HG03139 (cell line): ENCODE measurements around the gene PACSIN2.
"Not testable (repeated sequence)": the region's sequence is repeated elsewhere in the genome, so short reads cannot be mapped to it uniquely, and the experiment has no call there.

ENCODE experiments used
- ATAC-seq: cut with Tn5 transposase; IDR thresholded peaks from one replicate; pipeline ENCODE4 v1.9.1; 2021; ENCODE audit not compliant: unreplicated experiment

PACSIN2 gene

DNA sequence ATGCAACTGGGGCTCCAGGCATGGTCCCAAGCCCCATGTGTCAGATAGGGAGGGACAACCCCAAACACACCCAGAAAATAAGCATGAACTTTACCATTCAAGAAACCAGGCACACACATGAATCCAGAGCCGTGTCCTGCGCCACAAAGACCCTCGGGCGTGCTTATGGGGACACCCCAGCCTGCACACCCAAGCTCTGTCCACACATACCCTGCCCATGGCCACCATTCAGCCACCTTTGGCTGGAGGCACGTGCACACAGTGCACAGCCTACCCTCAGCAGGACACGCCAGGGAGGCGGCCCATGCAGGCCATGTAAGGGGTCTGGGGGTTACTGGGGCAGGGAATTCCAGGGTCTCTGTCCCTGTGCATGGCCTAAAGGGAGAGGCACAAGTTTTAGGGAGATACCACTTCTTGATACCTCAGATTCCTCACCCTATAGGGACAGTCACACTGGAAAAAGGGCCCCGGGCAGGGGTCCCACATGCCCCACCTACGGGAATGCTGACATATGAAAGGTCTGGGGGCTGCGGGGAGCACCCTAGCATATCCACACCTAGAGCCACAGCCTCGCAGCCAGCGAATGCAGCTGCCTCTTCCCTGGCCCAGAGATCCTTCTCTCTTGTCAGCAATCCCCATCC lies 20.6 kb downstream of the PACSIN2 start:
- ATAC-seq = no peak

DNA sequence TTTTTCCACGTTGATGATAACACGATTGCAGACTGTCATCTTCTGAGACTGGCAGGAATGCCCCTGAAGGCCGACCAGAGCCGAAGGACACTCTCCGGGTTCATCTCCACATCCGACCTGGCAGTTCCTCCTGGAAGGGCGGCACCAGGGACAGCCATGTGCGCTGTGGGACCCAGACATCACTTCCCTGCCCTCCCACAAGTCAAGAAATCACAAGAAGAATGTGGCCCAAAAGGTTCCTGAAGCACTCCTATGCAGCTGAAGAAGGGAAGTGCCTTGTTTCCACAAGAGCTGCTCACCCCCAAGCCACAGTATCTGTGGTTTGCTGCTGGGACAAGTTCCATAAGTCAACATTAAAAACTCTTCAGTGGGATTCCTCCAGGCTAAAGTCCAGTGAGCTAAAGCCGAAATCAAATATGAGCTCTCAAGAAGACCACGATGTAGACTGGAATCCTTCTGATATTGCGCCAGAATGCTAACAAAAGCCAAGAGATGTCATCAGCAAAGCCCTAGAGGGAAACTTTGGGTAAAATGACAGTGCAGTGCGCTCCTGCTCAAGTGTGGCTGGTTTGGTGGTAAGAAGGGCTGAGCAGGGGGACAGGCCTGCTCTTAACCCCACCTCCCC lies 21.2 kb downstream of the PACSIN2 start:
- ATAC-seq = no peak

DNA sequence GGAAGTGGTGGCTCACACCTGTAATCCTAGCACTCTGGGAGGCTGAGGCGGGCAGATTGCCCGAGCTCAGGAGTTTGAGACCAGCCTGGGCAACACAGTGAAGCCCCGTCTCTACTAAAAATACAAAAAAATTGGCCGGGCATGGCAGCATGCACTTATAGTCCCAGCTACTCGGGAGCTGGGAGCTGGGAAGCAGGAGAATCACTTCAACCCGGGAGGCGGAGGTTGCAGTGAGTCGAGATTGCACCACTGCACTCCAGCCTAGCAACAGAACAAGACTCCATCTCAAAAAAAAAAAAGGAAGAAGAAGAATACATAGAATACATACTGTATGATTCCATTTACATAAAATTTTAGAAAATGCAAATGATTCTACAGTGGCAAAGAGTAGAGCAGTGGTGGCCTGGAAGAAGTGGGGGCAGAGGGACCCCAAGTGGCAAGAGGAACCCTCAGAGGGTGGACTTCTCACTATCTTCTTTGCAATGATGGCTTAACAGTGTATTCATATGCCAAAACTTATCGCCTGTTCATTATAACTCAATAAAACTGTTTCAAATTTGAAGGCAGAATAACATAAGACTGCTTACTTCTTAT lies 22.0 kb downstream of the PACSIN2 start:
- no peak for ATAC-seq

DNA sequence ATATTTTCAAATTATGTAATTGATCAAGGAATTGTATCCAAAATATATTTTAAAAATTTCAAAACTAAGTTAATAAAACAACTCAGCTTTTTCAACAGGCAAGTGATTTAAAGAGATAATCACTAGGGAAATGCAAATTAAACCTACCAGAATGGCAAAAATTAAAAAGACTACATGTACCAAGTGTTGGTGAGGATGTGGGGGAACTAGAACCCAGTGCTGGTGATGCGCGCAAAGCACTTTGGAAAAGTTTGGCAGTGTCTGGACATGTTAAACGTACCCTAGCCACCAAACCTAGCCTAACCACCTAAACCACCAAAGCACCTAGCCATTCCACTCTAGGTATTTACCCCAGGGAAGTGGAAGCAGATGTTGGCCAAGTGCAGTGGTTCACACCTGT lies 22.9 kb downstream of the PACSIN2 start:
- ATAC-seq = no peak

DNA sequence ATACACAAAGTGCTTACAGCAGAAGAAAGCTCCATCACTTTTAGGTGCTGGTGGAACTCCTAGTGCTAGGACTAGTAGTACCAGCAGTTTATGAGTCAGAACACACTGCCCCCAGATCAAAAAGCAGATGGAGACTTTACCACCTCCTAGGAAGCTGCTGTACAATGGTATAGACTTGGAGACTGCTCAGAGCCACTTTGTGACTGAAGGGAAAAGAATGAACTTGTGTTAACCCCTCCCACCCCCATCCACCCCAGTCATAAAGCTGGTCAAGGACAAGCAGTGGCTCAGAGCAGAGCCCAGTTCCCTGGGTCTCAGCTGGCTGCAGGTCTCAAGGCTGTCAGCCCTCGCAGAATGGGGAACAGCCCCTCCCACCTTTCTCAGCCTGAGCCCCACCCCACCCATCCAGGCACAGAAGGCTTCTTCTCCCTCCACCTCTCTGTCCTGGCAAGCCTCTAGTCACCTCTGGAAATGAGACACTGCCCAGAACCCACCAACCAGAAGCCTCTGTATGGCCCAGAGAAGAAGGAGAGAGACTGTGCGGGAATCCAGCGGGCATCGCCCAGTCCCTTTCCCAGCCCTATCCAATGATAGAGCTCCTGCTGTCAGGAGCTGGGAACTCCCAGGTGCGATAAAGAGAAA lies 23.8 kb downstream of the PACSIN2 start:
- no peak for ATAC-seq

DNA sequence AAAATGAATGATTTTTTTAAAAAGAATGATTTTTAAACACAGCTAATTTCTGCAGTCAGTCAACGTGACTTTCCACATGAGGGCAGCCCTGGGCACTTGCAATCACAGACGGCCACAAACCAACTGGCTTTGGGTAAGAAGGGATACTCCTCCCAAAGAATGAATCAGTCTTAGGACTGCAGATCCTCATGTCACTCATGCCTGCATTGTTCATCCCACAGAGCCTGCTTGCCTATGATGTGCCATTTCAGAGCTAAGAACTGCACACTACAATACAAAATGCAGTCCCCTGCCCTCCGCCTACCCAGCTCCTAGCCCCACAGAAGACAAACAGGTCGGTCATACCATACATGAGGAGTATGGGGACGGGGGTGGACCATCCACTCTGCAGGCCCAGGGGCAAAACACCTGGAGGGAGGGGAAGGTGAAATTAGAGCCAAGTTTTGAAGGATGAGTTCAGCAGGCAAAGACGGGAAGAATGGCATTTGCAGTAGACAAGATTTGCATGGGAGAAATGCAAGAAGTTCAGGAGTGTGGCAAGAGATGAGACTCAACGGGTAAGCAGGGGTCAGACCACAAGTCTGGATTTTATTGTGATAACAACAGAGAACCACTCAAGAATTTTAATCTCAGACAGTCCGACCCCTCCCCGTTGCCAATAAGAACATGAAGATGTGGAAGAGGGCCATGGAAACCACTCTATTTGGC lies 24.7 kb downstream of the PACSIN2 start:
- ATAC-seq = no peak

DNA sequence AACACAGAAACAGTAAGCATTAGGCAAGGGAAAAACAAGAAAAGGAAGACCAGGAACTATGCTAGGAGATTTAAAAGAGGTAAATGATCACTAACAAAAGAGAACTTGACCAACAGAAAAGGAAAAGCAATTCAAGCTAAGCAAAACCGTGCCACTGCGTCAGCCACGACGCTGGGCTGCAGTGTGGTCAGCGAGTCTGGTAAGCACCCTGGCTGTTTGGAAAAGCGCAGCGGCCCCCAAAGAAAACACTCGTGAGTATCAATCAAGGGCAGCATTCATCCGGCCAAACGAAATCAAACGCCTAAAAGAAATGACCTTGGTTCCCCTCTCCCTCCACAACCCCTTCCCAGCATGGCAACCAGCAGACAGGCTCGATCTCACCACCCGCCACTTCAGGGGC lies 28.8 kb downstream of the PACSIN2 start:
- ATAC-seq = no peak

DNA sequence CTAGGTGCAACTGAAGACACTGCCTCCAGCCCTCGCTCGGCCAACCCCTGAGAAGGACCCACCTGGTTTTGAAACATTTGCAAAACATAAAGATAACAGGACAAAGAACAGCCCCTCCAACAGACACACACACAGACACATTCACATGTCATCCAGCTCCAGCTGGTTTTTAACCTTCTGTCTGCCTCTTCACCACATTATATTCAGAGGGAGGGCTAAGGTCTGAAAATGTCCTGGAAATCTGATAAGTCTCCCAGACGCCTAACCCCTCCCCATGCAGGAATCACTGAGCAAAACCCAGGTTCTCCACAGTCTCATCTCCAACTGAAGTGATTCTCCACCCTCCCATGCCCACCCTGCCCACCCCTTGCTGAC lies 29.4 kb downstream of the PACSIN2 start:
- ATAC-seq = no peak

DNA sequence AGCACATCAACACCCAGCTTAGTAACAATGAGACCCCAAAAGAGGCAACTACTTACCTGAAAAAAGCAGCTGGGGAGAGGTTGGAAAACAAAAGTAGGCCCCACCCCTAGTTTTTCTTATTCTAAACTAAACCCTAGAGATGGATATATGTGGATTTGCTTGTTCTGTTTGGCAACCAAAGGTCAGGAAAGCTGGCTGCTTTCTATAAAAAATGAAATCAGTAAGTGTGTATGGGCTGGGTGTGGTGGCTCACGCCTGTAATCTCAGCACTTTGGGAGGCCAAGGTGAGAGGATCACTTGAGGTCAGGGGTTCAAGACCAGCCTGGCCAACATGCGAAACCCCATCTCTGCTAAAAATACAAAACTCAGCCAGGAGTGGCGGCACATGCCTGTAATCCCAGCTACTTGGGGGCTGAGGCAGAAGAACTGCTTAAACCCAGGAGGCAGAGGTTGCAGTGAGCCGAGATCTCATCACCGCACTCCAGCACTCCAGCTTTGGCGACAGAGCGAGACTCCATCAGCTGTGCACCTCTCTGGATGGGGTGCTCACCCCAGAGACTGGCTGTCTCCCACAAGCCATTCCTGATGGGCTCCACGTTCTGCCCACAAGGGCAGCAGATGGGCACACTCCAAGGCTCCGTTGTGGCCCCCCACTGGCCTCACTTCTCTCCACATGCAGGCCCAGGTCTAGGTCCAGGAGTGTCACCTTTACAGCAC lies 30.0 kb downstream of the PACSIN2 start:
- ATAC-seq = no peak

DNA sequence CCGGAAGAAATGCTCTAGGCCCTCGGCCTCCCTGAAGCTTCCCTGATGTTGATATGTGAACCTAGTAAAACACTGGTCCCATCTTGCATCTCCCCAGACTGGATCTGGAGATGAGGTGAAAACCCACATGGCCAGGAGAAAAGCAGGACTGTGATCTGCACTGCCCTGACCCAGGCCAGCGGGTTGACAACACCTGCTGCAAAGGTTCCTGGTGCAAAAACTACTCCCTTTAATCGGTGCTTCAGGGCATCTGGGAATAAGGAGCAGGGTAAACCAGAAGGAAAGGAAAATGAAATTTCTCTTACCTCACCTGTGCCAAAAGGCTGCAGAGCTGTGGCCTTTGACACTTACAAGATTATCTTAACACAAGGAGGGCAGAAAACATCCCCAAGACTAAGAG lies 30.6 kb downstream of the PACSIN2 start:
- ATAC-seq = no peak

DNA sequence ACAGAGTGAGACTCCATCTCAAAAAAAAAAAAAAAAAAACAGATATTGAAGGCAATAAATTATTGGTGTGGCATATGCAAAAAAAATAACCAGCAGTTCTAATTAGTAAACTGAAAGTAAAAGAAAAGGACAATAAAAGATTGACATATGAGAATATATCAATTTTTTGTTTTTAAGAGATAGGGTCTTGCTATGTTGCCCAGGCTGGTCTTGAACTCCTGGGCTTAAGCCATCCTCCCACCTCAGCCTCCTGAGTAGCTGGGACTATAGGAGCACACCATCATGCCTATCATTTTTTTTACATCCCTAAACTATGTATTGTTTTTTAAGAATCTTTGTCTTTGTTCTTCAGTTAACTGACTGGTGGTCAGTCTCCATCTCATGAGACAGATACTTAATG lies 31.5 kb downstream of the PACSIN2 start:
- no peak for ATAC-seq

DNA sequence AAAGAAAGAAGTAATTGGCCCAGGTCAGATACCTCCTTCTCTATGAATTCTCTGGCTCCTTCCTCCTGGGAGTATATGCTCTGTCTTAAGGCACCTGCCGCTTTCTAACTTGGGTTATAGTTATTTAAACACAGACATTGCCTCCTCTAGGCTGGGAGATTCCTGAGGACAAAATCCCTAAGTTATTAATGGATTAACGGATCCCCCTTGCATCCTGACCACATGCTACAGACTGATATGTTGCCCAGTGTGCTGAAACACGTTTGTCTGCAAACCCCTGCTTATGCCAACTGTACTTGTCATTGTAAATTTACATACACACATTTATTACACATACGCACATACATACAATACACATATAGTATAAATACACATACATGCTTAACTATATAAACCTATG lies 35.3 kb downstream of the PACSIN2 start:
- no peak for ATAC-seq

DNA sequence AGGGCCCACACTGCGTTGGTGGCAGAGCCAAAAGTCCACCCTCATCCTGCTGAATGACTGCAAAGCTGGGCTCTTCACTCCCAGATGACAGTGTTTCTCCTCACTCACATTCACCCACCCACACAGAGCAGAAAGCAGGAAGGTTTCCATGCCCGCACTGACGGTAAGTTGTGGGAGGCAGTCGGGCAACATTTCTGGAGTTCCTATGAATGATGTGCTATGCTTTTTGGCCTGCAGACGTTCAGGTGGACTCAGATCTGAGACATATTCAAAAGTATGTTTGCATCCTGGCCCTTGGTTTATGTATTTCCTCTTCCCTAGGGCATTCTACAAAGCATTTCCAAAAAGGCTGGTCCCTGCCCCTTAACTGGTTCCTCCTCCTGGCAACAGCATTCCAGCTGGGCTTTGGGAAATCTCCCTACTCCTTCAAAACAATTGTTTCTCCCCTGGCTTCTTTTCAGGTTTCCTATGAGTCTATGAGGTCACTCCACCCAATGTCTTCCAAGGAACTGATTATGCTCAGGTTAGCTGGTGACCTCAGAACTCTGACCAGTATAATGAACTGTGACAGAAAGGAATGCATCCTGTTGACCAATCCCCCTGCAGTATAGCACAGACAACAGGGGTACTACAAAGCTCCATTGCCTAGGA lies 36.4 kb downstream of the PACSIN2 start:
- ATAC-seq = no peak

DNA sequence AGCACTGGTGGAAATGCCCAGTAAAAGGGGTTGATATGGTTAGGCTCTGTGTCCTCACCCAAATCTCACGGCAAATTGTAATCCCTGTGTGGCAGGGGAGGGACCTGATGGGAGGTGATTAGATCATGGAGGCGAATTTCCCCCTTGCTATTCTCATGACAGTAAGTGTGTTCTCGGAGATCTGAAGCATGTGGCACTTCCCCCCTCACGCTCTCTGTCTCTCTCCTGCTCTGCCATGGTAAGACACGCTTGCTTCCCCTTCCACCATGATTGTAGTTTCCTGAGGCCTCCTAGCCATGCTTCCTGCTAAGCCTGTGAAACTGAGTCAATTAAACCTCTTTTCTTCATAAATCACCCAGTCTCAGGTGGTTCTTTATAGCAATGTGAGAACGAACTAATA lies 37.4 kb downstream of the PACSIN2 start:
- no peak for ATAC-seq

DNA sequence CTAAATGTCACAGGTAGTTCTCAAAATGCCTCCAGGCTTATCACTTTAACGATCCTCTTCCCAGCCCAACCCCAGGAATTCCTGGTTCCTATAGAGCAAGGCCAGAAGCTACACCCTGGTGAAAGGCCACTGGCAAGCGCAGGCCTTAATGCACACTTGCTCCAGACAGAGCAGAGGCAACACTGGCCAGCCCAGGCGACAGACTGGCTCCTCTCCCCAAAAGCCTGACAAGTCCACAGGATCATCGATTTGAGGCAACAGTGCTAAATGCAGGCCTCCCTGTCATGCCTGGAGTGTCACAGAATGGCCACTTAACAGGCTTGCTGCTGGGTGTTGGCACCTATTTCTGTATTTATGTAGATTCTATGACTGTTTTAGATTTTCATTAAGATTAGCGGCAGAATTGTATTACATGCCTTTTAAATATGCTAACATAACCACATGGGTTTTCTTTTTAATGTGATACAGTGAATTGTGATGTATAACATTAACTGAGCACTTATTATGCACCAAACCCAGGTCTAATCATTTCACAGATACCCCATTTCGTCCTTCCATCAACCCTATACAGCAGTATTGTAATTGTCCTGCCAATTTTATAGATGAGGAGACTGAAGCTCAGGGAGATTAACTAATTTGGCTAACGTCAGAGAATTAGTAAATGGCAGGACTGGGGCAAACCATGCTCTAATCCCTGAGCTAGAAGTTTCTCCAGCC lies 38.6 kb downstream of the PACSIN2 start:
- no peak for ATAC-seq

DNA sequence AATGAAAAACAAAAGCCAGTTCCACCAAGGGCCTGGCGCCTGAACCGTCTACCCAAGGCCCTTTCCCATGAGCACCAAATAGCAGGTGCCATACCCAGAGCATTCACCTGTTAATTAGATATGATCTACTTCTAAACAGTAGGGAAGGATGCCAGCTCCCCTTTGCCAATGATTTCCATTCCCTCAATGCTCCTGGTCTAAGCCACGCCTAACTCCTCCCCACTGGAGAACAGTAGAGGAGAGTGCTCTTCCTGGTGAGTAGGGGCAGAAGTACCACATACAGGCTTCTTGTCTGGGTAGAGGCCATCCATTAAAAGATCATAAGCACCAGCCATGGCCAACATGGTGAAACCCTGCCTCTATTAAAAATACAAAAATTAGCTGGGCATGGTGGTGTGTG lies 40.7 kb downstream of the PACSIN2 start:
- ATAC-seq = no peak

DNA sequence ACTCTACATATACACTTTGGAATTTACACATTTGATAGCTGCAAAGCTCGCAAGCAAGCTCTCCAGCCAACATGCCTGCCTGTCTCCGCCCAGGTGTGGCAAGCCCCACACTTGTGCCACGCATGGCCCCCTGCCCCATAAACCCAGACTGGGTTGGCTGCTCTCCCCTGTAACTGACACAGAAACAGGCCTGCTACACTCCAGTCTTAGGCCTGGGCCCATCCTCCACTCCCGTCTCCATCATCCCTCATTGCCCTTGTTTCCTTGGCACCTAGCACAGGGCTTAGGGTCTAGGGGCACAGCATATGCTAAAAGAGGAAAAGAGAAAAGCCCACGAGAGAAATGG lies 41.4 kb downstream of the PACSIN2 start:
- ATAC-seq = no peak

DNA sequence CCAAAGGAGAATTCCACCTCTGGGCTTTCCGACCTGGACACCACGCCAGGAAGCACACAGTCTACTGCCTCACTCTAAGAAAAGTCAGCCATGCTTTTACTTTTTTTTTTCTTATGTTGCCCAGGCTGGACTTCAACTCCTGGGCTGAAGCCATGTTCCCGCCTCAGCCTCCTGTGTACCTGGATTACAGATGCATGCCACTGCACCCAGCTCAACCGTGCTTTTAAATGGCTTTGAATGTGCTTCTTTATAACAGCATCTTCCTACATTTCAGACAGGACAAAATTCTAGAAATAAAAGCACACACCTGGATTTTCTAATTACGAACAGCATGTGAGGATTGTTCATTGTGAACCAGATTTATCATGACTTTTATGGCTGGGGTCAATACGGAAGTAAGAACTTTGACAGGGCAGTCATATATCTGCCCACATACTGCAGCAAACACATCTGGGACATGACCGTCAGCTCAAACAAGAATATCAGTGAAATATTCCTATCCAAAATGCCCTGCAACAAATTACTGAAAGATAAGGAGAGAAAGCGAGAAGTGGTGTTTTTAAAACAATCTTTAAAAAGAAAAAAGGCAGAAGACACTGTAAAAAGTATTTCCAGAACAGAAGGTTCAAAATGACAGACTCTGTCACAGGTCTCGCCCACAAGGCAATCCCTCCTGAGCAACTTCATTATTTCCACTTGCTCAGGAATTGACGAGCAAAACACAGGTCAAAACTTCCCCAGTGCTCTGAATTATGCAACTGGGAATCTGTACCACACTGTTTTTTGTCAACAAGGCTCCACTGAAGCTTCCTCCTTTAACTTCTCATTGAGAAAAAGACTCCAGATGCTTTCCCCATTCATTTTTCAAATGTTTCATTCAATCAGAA lies 42.1 kb downstream of the PACSIN2 start:
- no peak for ATAC-seq

DNA sequence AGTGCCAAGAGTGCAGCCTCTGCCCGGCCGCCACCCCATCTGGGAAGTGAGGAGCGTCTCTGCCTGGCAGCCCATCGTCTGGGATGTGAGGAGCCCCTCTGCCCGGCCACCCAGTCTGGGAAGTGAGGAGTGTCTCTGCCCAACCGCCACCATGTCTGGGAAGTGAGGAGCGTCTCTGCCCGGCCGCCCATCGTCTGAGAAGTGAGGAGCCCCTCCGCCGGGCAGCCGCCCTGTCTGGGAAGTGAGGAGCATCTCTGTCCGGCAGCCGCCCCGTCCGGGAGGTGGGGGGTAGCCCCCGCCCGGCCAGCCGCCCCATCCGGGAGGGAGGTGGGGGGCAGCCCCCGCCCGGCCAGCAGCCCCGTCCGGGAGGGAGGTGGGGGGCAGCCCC lies 43.5 kb downstream of the PACSIN2 start:
- ATAC-seq = not testable (repeated sequence)
